AG10803 (cell line): ENCODE results near the gene CHMP5.

Source experiments
- DNase-seq: peaks from one replicate; pipeline ENCODE4 v3.0.0; 2010; ENCODE audit warnings: low read depth
- H3K4me3 ChIP-seq: 2 replicates; pipeline ENCODE4 v1.5.1; 2011; ENCODE audit warnings: mild to moderate bottlenecking, low read length, control low read depth
- TF ChIP-seq, protein P1 (sequence below): conservative IDR thresholded peaks from 2 replicates; pipeline ENCODE4 v1.5.1; 2011; ENCODE audit warnings: mild to moderate bottlenecking, low read length, control low read depth, inconsistent platforms

The CHMP5 gene

DNA sequence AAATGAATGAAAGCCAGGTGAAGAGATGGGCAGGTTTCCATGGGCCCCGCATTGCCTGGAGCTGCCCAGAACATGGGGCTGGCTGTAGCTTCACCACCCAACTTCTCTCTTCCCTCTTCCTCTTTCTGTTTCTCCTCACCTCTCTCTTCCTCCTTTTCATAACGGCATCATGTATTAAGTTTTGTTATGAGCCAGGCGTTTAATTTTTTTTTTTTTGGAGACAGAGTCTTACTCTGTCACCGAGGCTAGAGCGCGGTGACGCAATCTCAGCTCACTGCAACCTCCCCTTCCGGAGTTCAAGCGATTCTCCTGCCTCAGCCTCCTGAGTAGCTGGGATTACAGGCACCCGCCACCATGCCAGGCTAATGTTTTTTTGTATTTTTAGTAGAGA is 37.8 kb upstream of the CHMP5 start:
- H3K4me3 ChIP-seq: no peak overlapping the region
- DNase-seq: no peak
- TF ChIP-seq, protein P1, sequence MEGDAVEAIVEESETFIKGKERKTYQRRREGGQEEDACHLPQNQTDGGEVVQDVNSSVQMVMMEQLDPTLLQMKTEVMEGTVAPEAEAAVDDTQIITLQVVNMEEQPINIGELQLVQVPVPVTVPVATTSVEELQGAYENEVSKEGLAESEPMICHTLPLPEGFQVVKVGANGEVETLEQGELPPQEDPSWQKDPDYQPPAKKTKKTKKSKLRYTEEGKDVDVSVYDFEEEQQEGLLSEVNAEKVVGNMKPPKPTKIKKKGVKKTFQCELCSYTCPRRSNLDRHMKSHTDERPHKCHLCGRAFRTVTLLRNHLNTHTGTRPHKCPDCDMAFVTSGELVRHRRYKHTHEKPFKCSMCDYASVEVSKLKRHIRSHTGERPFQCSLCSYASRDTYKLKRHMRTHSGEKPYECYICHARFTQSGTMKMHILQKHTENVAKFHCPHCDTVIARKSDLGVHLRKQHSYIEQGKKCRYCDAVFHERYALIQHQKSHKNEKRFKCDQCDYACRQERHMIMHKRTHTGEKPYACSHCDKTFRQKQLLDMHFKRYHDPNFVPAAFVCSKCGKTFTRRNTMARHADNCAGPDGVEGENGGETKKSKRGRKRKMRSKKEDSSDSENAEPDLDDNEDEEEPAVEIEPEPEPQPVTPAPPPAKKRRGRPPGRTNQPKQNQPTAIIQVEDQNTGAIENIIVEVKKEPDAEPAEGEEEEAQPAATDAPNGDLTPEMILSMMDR: no peak

DNA sequence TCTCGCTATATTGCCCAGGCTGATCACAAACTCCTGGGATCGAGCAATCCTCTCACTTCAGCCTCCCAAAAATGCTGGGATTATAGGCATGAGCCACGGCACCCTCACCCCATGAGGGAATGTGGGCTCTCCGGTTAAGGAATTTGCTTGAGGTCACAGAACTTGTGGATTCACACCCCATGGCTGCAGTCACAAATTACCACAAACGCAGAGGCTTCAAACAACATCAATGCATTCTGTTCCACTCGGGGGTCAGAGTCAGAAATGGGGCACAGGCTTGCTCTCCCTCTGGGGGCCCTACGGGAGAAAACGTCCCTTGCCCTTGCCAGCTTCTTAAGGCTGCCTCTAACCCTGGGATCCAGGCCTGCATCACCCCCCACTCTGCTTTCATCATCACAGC is 37.1 kb upstream of the CHMP5 start:
- H3K4me3 ChIP-seq: no peak overlapping the region
- peak; percentile 25 for DNase-seq
- TF ChIP-seq, protein P1: no peak

DNA sequence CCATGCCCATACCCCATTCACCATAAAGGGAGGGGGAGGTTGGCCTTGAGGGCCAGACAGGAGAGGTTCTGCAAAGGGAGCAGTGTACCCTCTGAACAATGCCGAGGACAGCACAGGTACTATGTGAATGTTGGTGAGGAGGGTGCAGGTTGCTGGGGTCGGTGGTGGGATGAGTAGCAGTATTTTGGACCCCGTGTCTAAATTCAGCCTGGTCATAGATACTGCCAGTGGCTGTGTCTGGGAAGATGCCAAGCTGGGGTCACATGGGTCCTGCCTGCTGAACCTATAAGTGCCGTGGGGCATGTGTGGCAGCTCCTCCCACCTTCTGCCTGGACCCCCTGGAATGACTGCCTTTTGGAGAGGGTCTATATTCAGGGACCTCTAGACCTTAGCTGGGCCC is 36.2 kb upstream of the CHMP5 start:
- no peak for DNase-seq
- TF ChIP-seq, protein P1: no peak
- no peak overlapping the region for H3K4me3 ChIP-seq

DNA sequence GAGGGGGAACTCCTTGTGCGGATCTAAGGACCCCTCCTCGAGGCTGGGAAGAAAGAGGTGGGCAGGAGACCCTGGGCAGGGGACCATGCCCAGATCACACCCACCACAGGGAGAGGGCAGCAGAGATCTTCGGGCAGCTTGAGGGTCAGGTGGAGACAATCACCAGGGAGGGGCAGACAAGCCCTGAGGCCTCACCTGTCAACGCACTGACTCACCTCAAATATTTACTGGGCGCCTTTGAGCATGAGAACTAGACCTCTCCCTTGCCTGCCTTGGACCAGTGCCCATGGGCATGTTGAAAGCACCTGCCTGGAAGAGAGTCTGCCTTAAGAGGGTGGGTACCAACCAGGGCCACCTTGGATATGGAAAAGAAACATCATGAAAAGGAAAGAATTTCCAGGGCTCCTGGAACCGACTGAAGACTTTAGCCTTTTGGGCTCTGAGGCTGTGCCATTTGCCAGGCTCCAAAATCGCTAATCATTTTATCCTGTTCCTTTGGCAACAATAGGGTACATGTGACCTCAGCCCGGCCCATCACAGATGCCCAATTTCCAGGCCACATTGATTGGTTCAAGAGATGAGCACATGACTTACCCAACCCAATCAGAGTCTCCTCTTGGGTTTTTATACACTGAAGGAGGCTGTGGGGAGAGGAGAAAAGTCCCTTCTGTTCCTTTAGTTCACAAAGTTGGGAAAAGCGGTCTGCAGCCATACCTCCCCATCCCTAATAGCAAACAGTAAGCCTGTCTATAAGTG is 35.3 kb upstream of the CHMP5 start:
- TF ChIP-seq, protein P1: no peak
- H3K4me3 ChIP-seq: no peak overlapping the region
- DNase-seq: no peak

DNA sequence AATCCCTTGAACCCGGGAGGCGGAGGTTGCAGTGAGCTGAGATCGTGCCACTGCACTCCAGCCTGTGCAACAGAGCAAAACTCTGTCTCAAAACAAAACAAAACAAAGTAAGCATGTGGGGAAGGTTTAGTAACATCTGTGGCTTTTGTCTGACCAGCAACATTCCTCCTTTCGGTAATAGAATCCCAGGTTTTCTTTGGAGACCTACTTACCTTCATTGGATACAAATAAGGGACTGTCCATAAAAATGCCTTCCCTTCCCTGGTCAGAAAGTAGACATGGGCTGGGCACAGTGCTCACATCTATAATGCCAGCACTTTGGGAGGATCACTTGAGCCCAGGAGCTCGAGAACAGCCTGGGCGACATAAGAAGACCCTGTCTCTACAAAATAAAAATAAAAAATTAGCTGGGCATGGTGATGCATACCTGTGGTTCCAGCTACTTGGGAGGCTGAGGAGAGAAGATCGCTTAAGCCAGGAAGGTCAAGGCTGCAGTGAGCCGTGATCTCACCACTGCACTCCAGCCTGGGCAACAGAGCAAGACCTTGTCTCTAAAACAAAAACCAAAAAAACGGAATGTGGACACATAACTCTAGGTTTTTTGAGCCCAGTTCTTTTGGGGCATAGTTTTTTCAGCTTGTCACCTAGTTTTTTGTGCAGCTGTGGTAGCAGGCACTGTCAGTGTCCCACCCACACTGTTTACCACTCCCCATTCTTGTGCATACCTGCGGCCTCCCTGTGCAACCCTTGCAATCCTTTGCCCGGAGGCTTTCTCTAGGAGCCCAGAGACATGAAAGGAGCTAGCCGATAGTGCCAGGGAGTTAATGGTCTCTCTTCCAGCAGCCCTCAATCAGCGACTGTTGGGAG is 33.9 kb upstream of the CHMP5 start:
- TF ChIP-seq, protein P1: no peak
- DNase-seq: peak; percentile 12
- no peak overlapping the region for H3K4me3 ChIP-seq

DNA sequence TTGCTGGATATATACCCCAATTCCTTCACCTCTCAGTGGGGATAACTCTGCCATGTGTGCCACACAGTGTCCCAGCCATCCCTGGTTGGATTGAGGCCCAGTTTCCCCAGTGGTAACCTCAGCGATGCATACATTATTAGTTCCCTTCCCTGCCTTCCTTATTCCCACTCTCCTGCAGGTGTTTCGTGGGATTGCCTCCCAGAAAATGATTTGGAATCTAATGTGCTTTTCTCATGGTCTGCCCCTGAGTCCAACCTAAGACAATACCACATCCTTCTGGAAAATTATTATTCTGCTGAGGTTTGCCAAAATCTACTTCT is 33.3 kb upstream of the CHMP5 start:
- no peak for DNase-seq
- TF ChIP-seq, protein P1: no peak
- no peak overlapping the region for H3K4me3 ChIP-seq

DNA sequence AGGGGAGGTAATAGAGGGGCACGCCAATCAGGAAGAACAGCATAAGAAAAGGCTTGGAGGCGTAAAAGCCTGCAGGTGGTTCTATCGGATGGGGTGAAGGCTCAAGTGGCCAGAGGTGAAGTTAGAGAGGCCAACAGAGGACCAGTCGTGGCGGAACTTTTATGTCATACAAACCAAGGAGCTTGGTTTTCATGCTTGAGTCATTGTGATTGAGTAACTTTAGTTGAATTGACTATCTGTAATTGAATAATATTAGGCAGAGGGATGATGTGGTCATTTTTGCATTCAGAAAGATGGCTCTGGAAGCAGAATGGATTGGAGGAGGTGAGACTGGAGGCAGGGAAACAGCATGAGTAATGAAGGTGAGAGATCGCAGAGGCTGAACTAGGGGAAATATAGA is 32.0 kb upstream of the CHMP5 start:
- TF ChIP-seq, protein P1: no peak
- H3K4me3 ChIP-seq: no peak overlapping the region
- no peak for DNase-seq
